CD4-positive, alpha-beta T cell (primary cell): ENCODE data around the gene LST1. TPM values are rescaled to one million over a fixed set of nuclear protein-coding genes. Genes with fewer than 3 reads are reported as not detected.

Source experiments
- ATAC-seq: fragments of 200-7000 bp; cut with Tn5 transposase; one replicate; pipeline ENCODE4 v1.10.0; 2022; ENCODE audit warnings: mild to moderate bottlenecking; ENCODE audit not compliant: poor library complexity
- CTCF ChIA-PET: fragments of 350-600 bp; sonication (Branson Sonifier 250); formaldehyde crosslinking; loops from one replicate; lab custom pipeline; 2021; ENCODE audit warnings: antibody characterized with exemption, inconsistent platforms; lab: Charles Lee
- POLR2A ChIA-PET: fragments of 350-600 bp; sonication (Branson Sonifier 250); formaldehyde crosslinking; loops from one replicate; lab custom pipeline; 2021; ENCODE audit warnings: antibody characterized with exemption, inconsistent platforms; lab: Charles Lee
- DNase-seq, 14 experiments: peaks; one replicate each; pipeline ENCODE4 v3.0.0-alpha.2; 2013 to 2020; ENCODE audit warnings: mixed read lengths in 2 of 14
- H3K27ac ChIP-seq, 2 donors: one replicate each; pipeline versions ENCODE4 v1.5.1 to v1.7.0; 2013; ENCODE audit warnings: low read length in 2 of 2, low read depth in 1 of 2, mild to moderate bottlenecking in 1 of 2
- H3K27me3 ChIP-seq, 2 experiments: 1 replicate in 1 of 2; 2 replicates in 1 of 2; pipeline versions ENCODE4 v1.6.1 to v1.7.0; 2013; ENCODE audit warnings: low read length in 2 of 2, control low read depth in 1 of 2, mild to moderate bottlenecking in 1 of 2, moderate library complexity in 1 of 2; ENCODE audit not compliant: insufficient read depth in 2 of 2, control insufficient read depth in 1 of 2
- H3K36me3 ChIP-seq: one replicate; pipeline ENCODE4 v1.6.1; 2013; ENCODE audit warnings: low read length, control low read depth; ENCODE audit not compliant: insufficient read depth
- H3K4me1 ChIP-seq: one replicate; pipeline ENCODE4 v1.6.1; 2013; ENCODE audit warnings: low read length, control low read depth; ENCODE audit not compliant: insufficient read depth
- H3K4me3 ChIP-seq: one replicate; pipeline ENCODE4 v1.5.1; 2013; ENCODE audit warnings: mild to moderate bottlenecking, low read length, moderate library complexity
- H3K9me3 ChIP-seq, 2 experiments: 1 replicate in 1 of 2; 2 replicates in 1 of 2; pipeline versions ENCODE4 v1.6.1 to v1.7.0; 2013; ENCODE audit warnings: low read length in 2 of 2, mild to moderate bottlenecking in 2 of 2, control low read depth in 1 of 2, moderate library complexity in 1 of 2; ENCODE audit not compliant: control insufficient read depth in 1 of 2, insufficient read depth in 1 of 2
- H3K27ac Mint-ChIP-seq: one replicate; pipeline ENCODE4 v1.8.0; 2020; ENCODE audit warnings: mixed read lengths
- H3K27me3 Mint-ChIP-seq: one replicate; pipeline ENCODE4 v1.8.0; 2021; ENCODE audit warnings: mixed read lengths
- H3K36me3 Mint-ChIP-seq: one replicate; pipeline ENCODE4 v1.8.0; 2021; ENCODE audit warnings: low read depth, mixed read lengths
- H3K4me1 Mint-ChIP-seq: one replicate; pipeline ENCODE4 v1.8.0; 2021; ENCODE audit warnings: low read depth, mixed read lengths
- H3K4me3 Mint-ChIP-seq: one replicate; pipeline ENCODE4 v1.8.0; 2020; ENCODE audit warnings: mild to moderate bottlenecking, mixed read lengths
- H3K9me3 Mint-ChIP-seq: one replicate; pipeline ENCODE4 v1.8.0; 2020; ENCODE audit warnings: mixed read lengths
- intact Hi-C, 2 experiments: fragments of 100-400 bp; cut with DNase I in 1 of 2; cut with micrococcal nuclease in 1 of 2; formaldehyde crosslinking; loops; one replicate each; pipeline versions ENCODE4 v1.15.1 to v1.9.0; 2023 to 2025; cut with DNase I, micrococcal nuclease
- total RNA-seq, 174 experiments: library from RNA in 2 of 174; stranded (reverse) in 2 of 174; gene quantifications; one replicate each; pipeline ENCODE4 v1.2.3 and lab custom pipeline; 2021 to 2026
- TF ChIP-seq, protein P1 (sequence below): fragments of 200-600 bp; IDR thresholded peaks from one replicate; pipeline ENCODE4 v1.8.0; 2022; ENCODE audit warnings: antibody characterized with exemption, mild to moderate bottlenecking

LST1 gene
- total RNA-seq, 2 experiments from 2014 or later: 8.9 to 10.3 TPM

DNA sequence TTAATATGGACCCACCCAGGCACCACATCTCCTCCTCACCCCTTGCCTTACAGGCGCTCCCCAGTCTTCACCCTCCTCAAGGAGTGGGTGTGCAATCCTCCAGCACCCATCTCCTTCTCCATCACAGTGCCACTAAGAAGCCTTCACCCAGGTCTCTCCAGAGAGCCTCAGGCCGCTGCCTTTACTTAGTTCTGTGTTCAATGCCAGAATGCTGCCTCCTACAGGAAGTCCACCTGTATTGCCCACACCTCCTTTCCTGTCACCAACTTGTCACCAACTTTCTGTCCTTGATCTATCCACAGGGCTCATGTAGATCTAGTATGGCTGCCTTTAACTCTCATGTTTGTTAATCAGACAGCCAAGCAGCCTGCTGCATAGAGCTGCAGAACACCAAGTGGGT, 586 bp upstream of the LST1 start:
- Histone ChIP-seq H3K27me3 (no peaks in the 10 kb centered on the region), H3K36me3 (peaks cover 9% of the 10 kb centered on the region), H3K9me3 (no peaks in the 10 kb centered on the region), H3K27ac (peak overlapping the region; percentile 75 to 95), H3K4me1 (peaks cover 78% of the 10 kb centered on the region), H3K4me3 (peak overlapping the region; percentile 32)
- Mint-ChIP-seq H3K4me3 (peak overlapping the region; percentile 80), H3K36me3 (peaks cover 25% of the 10 kb centered on the region), H3K9me3 (no peaks in the 10 kb centered on the region), H3K27ac (peak overlapping the region; percentile 85), H3K4me1 (peaks cover 78% of the 10 kb centered on the region), H3K27me3 (no peaks in the 10 kb centered on the region)
- intact Hi-C loops: loop anchor here in 1 of 2 experiments (10.0 kb wide), 1 partner anchor 249 kb away; no protein-coding TSS in a partner anchor
- POLR2A ChIA-PET: interaction anchor here (0.5 to 34.9 kb wide), 6 partner anchors 1 to 1399 kb away, joined by 3 to 1160 read pairs (median 163); partner anchors contain the start of genes ATP6V1G2, BAG6, DDX39B and LST1
- CTCF ChIA-PET: interaction anchor here (1.0 to 16.9 kb wide), 5 partner anchors 10 to 68 kb away, joined by 3 to 353 read pairs (median 9); partner anchors contain the start of gene NCR3
- TF ChIP-seq, protein P1, sequence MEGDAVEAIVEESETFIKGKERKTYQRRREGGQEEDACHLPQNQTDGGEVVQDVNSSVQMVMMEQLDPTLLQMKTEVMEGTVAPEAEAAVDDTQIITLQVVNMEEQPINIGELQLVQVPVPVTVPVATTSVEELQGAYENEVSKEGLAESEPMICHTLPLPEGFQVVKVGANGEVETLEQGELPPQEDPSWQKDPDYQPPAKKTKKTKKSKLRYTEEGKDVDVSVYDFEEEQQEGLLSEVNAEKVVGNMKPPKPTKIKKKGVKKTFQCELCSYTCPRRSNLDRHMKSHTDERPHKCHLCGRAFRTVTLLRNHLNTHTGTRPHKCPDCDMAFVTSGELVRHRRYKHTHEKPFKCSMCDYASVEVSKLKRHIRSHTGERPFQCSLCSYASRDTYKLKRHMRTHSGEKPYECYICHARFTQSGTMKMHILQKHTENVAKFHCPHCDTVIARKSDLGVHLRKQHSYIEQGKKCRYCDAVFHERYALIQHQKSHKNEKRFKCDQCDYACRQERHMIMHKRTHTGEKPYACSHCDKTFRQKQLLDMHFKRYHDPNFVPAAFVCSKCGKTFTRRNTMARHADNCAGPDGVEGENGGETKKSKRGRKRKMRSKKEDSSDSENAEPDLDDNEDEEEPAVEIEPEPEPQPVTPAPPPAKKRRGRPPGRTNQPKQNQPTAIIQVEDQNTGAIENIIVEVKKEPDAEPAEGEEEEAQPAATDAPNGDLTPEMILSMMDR: peak; percentile 44
- DNase-seq (peak in 8 of 14 experiments; percentile 30 to 80 (median 56)), ATAC-seq (peak; percentile 28)

DNA sequence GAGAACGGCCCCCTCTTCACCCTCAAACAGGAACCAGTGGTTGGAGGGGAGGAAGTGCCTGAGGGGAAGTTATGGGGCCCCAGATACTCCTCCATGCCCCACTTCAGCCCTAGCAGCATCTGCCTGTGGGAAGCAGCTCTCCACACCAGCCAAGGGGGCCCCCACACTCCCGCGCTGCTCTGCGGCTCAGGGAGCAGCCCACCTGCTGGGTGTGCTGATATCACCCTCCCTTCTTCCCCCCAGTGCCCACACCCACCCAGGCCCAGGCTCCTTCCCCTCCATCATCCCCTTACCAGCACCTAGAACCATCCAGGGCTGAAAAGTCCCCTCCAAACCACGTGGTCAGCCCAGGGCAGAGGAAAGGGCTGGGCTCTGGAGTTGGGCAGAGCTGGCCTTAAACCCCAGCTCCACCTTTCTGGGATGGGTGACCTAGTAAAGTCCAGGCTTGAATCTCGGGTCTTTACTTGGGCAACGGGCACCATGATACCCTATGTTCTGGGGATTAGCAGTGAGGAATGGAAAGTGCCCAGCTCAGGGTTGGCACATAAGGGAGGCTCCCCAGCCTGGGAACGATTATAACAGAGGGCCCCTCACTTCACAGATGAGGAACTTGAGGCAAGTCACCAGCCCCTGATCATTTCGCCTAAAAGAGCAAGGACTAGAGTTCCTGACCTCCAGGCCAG, 663 bp downstream of the LST1 start:
- Mint-ChIP-seq H3K27ac (peak overlapping the region; percentile 85), H3K9me3 (no peaks in the 10 kb centered on the region), H3K36me3 (peaks cover 13% of the 10 kb centered on the region), H3K27me3 (no peaks in the 10 kb centered on the region), H3K4me1 (peaks cover 77% of the 10 kb centered on the region), H3K4me3 (peak overlapping the region; percentile 80)
- CTCF ChIA-PET: interaction anchor here (0.9 to 16.9 kb wide), 5 partner anchors 9 to 67 kb away, joined by 3 to 353 read pairs (median 3); partner anchors contain the start of gene NCR3
- Histone ChIP-seq H3K27me3 (no peaks in the 10 kb centered on the region), H3K9me3 (no peaks in the 10 kb centered on the region), H3K27ac (peak overlapping the region; percentile 75 to 95), H3K4me3 (peak overlapping the region; percentile 32), H3K4me1 (peaks cover 78% of the 10 kb centered on the region), H3K36me3 (no peaks in the 10 kb centered on the region)
- TF ChIP-seq, protein P1: no peak
- peak in 4 of 14 experiments; percentile 46 to 75 (median 68) for DNase-seq
- peak; percentile 20 for ATAC-seq
- POLR2A ChIA-PET: interaction anchor here (1.0 to 34.9 kb wide), 6 partner anchors 1 to 66 kb away, joined by 4 to 1160 read pairs (median 163); partner anchors contain the start of genes ATP6V1G2, BAG6, DDX39B and LST1
- intact Hi-C loops: loop anchor here in 1 of 2 experiments (10.0 kb wide), 1 partner anchor 248 kb away; no protein-coding TSS in a partner anchor
